GM12892 (cell line): ENCODE results near the gene MORC4.

Experiments used
- POLR2A ChIP-seq: IDR thresholded peaks from 2 replicates; pipeline ENCODE4 v1.6.1; 2011; ENCODE audit warnings: low read depth, low read length, control low read depth
- POLR2AphosphoS5 ChIP-seq: IDR thresholded peaks from 2 replicates; pipeline ENCODE4 v1.6.1; 2011; ENCODE audit warnings: low read depth, low read length, control low read depth
- TAF1 ChIP-seq: IDR thresholded peaks from 2 replicates; pipeline ENCODE4 v1.6.1; 2011; ENCODE audit warnings: low read depth, mild to moderate bottlenecking, control low read depth, low read length, borderline replicate concordance

DNA sequence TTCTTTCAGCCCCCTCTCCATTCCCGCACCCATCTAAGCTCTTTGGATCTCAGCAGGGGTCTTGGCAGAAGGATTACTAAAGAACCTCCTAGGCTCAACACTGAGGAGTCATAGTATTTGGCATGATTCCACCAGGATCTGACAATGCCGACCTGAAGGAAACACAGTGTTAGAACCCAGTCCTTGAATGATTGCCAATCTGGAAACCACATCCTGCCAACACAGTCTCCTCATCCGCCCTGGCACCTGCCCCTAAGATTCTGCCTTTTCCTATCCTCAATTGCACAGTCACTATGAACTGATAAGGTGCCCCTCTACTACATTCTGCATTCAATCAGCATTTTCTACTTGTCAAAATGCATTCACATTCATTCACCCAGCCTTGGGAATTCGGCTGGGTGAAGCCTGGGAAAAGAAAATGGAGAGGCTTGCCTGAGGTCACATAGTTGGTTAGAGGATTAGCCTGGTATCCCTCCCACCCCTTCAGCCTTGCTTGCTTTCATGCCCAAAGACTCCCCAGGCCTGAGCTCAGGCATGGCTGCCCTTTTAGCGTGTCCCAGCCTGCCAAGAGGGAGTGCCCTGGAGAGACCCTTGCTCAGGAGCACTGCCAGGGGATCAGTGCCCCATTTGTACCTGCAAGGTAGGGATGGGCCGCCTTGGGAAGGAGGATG lies 82.0 kb downstream of the MORC4 start:
- TF ChIP-seq POLR2A (no peak), POLR2AphosphoS5 (no peak), TAF1 (no peak)
